T-helper 1 cell (primary cell): Measurements from ENCODE around the gene TMEM245.
"Not testable (repeated sequence)": the region's sequence is repeated elsewhere in the genome, so short reads cannot be mapped to it uniquely, and the experiment has no call there.

Experiments used
- DNase-seq, 5 donors: peaks; one replicate each; pipeline ENCODE4 v3.0.0-alpha.2; 2012 to 2020

The TMEM245 gene

DNA sequence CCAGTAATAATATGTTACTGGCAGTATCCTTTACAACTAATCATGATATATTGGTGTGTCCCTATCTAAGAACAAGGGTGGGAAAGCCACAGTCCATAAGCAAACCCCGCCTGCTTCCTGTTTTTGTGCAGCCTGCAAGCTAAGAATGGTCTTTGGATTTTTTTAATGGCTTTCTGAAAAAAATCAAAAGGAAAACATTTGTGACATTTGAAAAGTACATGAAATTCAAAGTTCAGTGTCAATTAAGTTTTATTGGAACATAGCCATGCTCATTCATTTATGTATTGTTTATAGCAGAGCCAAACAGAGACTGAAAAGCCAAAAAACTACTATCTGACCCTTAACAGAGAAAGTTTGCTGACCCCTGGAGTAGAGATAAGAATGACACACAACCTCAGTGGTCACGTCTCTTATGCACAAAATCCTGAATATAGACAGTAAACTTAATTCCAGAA, 12.8 kb upstream of the TMEM245 start:
- DNase-seq: no peak

DNA sequence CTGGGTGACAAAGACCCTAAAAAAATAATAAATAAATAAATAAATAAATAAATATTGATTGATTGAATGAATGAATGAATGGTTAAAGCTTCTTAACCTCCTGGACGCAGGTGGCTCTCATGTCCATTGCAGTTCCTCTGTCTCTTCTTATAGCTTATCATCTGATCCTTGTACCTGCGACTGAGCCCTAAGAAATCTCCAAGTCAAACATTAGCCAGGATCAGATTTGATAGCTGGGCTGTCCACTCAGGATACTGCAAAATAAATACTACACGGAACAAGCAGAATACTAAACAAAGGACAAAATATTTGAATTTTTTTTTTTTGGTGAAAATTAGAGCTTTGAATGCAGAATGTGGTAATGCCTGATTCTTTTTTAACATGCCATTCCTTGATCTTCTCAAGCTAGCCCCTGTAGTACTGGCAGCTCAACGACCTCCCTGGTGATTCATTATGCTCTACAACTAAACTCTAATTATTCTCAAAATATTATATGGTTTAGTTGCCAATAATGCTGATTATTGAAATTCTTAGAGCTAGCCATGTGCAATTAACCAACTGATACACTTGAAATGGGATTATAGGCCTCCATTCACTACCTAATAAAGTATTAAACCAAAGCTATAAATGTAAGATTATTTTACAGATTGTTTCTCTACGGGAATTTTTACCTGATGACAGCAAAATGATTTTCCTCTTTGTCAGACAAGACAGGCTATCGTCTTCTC, 9.9 kb upstream of the TMEM245 start:
- no peak for DNase-seq

DNA sequence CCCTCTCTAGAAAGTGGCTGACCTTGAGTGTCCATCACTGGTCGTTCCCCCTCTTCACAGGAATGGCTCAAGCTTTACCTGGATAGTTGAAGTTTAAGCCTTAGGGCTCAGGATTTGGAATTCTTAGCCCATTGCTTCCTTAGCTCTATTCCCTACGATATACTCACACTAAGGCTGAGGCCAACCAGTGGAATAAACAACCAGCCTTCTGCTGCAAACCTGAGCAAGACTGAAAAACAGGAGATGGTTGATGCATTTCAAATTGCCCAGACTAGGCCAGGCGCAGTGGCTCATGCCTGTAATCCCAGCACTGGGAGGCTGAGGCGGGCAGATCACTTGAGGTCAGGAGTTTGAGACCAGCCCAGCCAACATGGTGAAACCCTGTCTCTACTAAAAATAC, 6.9 kb upstream of the TMEM245 start:
- DNase-seq: not testable (repeated sequence)

DNA sequence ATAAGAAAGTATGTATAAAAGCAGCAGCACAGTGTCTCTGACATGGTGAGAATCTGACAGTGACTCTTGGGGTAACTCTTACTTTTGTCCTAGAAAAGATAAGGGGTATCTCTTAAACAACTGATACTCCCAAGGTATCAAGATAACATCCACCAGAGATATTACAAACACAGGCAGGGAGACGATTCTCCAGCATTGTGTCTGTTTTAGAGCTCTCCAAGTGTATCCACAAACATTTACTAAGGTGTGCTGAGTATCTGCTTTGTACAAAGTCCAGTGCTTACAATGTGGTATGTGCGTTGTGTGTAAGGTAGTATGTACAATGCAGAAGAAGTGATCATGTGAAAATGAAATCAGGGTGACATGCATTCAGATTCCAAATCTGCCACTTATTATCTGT, 4.4 kb upstream of the TMEM245 start:
- no peak for DNase-seq

DNA sequence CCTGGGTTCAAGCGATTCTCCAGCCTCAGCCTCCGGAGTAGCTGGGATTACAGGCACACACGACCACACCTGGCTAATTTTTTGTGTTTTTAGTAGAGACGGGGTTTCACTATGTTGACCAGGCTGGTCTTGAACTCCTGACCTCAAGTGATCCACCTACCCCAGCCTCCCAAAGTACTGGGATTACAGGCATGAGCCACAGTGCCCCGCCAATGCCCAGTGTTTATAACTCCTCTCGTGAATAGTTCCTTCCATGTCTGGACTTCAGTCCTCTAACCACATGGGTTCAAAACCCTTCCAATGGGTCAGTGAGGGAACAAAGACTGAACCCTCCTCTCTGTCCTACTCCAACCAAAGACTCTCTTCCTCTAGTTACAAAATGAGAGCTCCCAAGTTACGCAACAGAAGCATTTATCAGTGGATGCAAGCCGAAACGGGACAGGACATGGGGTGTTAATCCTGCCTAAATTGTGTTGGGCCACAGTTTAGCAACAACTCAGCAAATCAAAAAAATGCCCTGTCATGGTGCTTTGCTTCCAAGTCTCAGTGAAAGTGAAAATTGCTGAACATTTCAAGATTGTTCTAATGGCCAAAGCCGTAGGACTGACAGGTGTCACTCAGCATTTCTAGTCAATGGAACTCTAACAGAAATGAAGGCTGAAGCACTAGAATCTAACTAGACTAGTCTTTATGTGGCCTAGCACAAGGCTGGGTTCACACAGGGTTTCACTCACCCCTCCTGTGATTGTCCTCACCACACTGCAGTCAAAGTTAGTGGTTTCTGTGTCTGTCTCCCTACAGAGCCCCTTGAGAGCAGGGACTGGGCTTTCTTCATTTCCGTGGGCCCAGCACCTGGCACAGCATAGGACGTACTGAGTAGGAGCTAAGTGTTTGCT, 3.2 kb upstream of the TMEM245 start:
- no peak for DNase-seq

DNA sequence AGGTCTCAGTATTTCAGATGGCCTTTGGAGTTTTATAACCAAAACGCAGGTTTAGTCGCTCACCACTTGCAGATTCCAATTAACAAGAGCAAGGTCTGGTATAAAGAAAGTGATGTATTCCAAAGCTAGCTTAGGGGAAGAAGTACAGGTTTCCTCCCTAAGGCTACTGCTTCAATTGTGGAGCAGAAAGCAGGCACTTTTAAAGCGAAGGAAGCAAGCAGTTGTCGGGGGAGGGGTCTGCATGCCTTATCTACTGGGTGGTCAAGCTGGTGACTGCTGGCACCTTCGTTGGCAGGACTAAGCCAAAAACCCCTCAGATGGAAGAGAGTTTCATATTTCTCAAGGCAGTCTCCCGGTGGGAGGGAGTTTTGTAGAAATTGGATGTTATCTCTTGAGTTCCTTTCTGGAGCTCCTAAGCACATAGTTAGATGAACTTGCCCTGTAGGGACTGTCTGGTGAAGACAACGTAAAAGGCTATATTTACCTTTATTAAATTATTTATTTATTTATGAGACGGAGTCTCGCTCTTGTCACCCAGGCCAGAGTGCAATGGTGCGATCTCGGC, 1.6 kb upstream of the TMEM245 start:
- no peak for DNase-seq

DNA sequence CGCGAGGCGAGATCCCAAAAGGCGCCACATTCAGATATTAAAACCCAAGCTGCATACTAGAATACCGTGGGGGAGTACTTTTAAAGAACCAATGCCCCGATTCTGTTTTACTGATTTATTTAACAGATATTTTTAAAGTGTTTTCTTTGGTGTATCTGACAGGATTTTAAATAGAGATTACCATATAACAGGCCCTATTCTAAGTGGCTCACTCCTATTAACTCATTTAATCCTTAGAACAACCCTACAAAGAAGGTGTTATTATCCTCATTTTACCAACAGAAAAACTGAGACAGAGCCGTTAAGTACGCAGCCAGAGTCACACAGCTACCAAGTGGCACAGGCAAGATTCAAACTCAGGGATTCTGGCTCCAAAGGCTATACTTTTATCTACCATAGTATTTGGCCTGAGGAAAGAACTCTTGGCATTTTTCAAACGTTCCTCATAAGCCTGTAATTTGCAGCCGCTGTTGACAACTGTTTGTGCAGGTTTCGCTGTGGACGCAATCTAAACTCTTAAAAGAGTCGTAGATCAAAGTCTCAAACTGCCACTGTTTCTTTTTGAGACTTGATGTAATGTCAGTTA, 550 bp upstream of the TMEM245 start:
- DNase-seq: no peak

DNA sequence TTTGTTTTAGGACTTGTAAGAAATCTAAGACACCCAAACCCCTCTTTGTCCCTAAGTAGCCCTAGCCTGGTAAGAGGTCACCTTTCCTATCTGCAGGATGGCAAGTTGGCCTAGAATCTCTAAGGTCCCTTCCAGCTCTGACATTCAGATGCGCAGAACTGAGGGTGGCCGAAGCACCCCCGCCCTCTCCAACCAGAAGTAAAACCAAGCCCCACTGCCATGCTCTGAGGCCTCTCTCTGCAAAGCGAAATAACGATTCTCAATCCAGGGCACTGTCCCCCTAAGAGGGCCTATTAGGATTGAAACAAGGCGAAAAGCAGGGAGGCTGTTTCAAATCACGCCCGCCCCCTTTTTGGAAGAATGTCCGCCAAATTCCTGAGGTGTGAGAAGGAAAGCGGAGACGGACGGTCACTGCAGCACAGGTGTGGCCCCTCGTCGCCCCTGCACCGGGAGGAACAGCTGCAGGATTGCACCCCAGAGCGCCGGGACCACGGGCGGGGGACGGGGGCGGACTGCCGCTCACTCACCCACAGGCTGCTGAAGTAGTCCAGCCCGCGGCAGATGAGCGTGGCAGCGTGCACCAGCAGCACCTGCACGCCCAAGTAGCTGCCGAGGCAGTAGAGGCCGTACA, 824 bp downstream of the TMEM245 start:
- DNase-seq: no peak

DNA sequence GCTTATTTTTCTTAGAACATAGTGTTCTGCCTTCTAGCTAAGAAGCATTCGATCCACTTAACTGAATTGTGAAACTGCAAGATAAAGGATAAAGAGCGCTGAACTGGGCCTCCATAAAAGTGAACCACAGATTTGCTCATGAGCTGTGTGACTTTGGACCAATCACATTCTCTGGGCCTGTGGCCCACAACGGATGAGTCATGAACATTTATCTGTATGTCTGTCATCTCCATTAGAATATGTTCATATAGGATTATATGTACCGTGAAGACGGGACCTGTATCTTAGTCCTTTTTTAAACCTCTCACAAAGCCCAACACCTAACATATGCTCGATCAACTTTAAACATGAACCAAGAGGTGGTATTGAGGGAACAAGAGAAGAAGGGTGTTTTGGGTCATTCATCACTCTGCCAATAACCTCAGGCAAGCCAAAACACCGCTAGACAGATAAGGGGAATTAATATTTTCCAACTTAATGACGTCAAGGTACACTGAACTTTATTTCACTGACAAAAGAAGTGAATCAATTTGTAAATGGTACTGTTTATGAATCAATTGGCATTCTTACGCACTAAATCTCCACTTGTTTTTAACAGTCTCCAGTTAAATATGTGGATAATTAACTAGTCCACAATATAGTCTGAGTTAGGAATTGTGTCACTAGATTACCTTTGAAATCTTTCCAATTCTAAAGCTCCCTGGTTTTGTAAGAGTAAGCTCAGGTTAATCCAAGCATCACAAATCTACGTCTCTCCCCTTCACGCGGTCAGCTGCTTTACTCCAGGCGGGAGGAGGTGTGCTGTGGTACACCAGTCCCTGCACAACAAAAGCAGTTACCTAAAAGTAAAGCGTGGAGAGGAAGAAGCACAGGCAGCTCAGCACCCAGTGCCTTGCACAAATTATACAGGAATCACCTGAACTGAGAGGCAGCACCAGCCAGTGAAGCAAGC, 1.6 kb downstream of the TMEM245 start:
- peak in 3 of 5 donors; percentile 24 to 75 (median 24) for DNase-seq

DNA sequence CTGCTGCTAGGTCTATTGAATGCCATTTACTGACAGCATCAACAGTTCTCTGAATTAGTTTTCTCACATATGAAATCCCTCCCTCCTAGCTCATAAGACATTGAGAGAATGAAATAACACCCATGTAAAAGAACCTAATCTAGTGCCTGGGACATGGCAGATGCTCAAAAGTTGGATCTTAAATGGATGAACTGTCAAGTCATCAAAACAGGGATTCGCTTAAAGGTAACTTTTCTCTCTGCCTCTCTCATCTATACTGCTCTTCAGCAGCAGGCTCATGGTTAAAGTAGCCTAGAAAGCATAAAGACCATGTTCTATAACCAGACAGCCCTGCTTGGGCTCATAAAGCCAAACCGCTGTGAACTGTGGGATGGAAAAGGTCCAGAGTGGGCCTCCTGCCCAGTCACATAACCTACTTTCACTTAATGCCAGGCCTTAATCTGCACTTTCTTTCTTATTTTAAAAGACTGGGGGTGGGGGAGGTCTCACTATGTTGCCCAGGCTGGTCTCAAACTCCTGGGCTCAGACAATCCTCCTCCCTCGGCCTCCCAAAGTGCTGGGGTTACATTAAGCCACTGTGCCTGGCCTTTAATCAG, 3.7 kb downstream of the TMEM245 start:
- no peak for DNase-seq

DNA sequence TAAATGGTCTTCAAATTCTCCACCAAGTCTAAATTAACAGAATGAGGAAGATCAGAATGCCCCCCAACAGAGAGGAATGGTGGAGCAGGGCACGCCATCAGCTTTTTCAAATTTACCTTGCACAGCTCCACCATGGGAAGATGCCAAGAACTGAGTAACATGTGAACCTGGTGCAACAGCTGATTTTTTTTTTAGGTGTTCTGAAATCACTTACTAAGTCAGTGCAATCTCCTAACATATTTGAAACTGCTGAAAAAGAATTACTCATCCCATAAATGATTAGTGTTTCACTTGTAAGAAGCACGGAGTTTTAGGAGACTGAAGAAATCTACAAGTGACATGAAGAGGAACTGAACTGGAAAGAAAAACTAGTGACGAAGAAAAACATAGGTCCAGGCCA, 5.1 kb downstream of the TMEM245 start:
- DNase-seq: no peak

DNA sequence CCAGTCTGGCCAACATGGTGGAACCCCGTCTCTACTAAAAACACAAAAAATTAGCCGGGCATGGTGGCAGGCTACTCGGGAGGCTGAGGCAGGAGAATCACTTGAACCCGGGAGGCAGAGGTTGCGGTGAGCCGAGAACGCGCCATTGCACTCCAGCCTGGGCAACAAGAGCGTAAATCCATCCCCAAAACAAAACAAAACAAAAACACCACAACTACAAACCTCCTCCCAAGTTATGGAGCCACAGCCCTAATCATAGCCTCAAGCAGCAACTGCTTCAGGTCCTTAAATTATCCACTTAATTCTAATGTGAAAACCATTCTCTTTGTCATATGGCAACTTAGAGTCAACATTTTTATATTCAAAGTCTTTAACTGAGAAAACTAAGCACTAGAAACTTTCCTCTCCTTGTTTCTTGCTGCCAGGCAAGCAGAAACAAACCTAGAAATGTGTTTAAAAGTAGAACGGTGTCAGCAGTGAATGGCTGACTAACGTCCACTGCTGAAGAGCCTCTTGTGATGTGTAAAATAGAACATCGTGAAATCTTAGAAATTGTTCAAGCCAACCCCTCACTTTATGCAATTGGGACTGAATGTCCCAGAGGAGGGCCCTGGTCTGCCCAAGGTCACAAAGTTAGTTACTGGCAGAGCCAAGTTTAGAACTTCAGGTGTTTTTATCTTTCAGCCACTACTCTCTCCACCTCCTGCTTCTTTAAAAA, 5.7 kb downstream of the TMEM245 start:
- no peak for DNase-seq

DNA sequence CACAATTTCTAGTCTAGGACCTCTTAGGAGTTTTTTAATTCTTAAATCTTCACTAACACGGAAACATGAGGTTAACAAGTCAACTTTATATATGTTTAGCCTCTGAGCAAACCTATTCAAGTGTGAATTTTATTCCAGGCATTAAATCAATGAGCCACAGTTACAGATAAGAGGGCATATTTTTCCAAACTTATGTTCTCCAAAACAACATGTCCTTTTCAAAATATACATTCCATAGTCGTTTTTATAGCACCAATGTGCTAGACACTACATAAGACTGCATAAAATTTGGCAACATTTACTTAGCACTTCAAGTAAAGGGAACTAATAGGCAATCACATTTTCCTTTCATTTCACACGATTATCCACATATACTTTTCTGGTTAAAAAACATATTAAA, 6.5 kb downstream of the TMEM245 start:
- DNase-seq: no peak

DNA sequence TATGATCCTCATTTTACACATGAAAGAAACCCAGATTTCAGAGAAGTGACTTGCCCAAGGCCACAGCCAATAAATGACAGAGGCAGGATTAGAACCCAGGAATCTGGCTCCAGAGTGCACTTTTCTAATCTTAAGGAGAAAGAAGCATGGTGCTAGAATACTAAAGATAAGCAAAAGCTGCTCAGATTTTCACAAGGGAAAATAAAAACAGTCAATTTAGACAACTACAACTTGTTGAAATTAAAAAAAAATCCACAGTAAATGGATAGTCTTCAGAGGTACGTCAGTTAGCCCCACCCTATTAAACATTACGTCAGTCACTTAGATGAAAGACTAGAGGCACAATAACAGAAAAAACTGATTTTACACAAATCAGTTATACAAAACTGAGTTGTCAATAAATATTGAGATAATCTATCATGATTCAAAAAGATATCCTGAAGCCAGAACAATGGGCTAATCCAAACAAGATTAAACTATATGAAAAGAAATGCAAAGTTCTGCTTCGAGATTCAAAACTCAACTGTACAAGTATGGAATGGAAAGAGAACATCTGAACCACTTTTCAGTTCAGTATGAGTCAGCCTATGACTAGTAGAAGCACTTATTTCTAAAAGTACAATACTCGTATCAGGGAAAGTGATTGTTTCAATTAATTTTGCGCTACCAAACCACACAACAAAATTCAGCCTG, 9.3 kb downstream of the TMEM245 start:
- peak in 1 of 5 donors; percentile 68 for DNase-seq

DNA sequence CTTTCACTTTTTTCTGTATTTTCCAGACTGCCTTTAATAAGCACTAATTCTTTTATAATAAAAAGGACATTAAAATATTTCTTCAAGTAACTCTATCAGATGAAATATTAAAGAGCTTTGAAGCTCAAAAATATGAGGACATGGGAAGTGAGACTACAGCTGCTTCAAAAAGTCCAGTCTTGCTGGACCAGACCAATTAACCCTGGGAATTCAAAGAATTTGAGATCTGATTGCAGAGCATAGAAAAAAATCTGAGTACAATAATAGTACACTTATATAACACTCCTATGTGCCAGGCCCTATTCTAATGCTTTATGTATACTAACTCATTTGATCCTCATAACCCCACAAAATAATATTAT, 9.8 kb downstream of the TMEM245 start:
- no peak for DNase-seq

DNA sequence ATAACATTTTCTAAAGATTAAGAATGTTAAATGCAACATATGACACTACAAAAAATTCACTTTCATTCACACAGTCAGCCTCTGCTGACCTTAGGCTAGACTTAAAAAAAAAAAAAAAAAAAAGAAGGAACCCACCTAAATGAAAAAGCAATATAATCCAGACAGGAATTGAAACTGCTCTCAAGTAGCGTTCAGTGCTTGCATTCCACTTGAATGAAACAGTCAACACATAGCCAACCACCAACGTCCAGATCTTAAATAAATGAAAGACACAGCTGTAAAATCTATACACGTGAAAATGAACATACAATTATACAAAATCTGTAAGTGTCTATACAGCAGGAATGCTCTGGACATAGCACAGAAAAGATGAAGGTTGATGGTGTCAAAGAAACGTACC, 11.4 kb downstream of the TMEM245 start:
- no peak for DNase-seq

DNA sequence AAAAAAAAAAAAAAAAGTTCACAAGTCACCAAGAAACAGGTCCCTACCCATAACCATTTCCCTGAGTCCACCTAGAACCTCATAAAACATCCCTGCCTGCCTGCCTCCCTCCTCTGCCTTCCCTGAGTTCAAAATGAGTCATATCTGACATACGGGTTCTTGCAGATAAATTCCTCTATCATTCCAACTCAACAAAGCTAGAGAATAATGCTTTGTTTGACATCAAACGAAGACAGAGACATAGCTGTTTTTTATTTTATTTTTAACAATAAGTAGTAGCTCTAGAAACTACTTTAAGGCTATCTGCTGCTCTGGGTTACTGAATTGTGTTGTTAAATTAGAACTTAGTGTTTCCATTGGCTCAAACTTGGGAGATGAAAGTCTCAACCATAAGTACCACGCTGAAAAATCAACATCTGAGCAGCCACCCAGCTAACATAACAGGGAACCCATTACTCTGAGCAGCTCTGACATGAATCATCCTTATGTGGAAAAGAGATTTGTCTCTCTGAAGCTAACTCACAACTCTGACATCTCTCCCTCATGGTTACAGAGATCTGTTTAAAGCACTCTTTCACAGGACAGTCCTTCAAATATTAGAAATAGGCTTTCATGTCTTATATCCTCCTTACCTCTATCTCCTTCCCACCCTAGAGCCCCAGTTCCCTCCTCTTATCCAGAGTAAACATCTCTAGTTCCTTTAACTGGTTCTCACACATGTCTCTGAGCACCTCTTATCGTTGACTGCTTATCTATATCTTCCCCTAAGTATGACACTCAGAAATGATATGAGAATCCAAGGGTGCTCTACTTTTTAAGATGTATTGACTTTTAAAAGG, 12.1 kb downstream of the TMEM245 start:
- no peak for DNase-seq

DNA sequence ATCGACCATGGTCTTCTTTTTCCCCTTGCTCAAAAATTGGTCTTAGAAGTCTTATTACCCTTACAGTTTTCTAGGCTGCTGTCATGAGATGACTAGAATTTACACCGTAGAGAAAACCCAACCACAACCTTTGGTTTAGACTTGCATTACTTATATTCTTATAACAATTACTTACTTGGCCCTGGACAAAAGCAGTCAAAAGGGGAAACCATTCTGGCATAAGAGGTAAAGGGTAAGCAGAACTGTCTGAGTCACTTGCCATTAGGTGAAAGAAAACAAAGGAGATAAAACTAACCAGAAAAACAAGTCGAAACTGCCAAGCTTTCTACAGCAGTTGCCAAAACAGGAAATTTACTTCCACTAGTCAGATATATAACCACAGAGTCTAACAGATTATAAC, 17.9 kb downstream of the TMEM245 start:
- DNase-seq: peak in 1 of 5 donors; percentile 88

DNA sequence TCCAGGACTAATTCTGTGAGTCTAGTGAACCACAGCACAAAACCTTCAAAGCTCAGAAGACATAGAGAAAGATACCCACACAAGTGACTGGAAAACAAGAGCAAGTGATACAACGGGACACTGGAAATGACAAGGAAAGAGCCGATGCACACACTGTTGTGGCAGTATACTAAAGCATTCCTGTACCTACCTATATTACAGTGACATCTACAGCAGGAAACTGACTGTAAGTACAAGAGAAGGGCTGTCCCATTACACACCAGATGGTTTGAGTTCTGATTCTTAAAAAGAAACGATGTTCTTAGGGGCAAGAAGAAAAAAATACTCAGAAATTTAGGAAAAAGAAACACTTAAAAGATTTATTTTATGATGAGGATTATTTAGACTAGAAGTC, 18.5 kb downstream of the TMEM245 start:
- DNase-seq: no peak
